GM19438 (cell line): ENCODE results near the gene UBE2R2.
"Not testable (repeated sequence)": the region's sequence is repeated elsewhere in the genome, so short reads cannot be mapped to it uniquely, and the experiment has no call there.

Experiments used
- ATAC-seq: cut with Tn5 transposase; IDR thresholded peaks from one replicate; pipeline ENCODE4 v1.9.1; 2021; ENCODE audit warnings: low read depth; ENCODE audit not compliant: unreplicated experiment

Gene UBE2R2

GRCh38 chr9:33816327-33817252 lies at the start of gene UBE2R2:
UBE2R2 (plus strand) TSS chr9:33817160; CDS start chr9:33817758, 598 bp downstream.
- ATAC-seq: peak; percentile 57

- not testable (repeated sequence) for ATAC-seq
Measured at GRCh38 chr9:33770156-33770880, 46.6 kb upstream of the UBE2R2 start.

GRCh38 chr9:33773135-33773534 lies 43.8 kb upstream of the UBE2R2 start:
- ATAC-seq: not testable (repeated sequence)

- not testable (repeated sequence) for ATAC-seq
Measured at GRCh38 chr9:33774074-33774659, 42.8 kb upstream of the UBE2R2 start.

- no peak for ATAC-seq
Measured at GRCh38 chr9:33776578-33776977, 40.4 kb upstream of the UBE2R2 start.

GRCh38 chr9:33778700-33779351 lies 38.1 kb upstream of the UBE2R2 start:
- peak; percentile 66 for ATAC-seq

GRCh38 chr9:33780276-33780675 lies 36.7 kb upstream of the UBE2R2 start:
- no peak for ATAC-seq

- ATAC-seq: no peak
Measured at GRCh38 chr9:33781736-33782135, 35.2 kb upstream of the UBE2R2 start.

- ATAC-seq: no peak
Measured at GRCh38 chr9:33782395-33783152, 34.4 kb upstream of the UBE2R2 start.

GRCh38 chr9:33785914-33786313 lies 31.0 kb upstream of the UBE2R2 start:
- no peak for ATAC-seq

- no peak for ATAC-seq
Measured at GRCh38 chr9:33786681-33787080, 30.3 kb upstream of the UBE2R2 start.

GRCh38 chr9:33787839-33788238 lies 29.1 kb upstream of the UBE2R2 start:
- no peak for ATAC-seq

- not testable (repeated sequence) for ATAC-seq
Measured at GRCh38 chr9:33789429-33789828, 27.5 kb upstream of the UBE2R2 start.

- no peak for ATAC-seq
Measured at GRCh38 chr9:33791117-33791516, 25.8 kb upstream of the UBE2R2 start.

- not testable (repeated sequence) for ATAC-seq
Measured at GRCh38 chr9:33793496-33793895, 23.5 kb upstream of the UBE2R2 start.

- no peak for ATAC-seq
Measured at GRCh38 chr9:33794560-33794959, 22.4 kb upstream of the UBE2R2 start.

GRCh38 chr9:33795281-33795680 lies 21.7 kb upstream of the UBE2R2 start, which contains the start of gene PRSS3:
PRSS3 (plus strand) TSS chr9:33795561; CDS start chr9:33795574, 13 bp downstream.
- ATAC-seq: no peak

GRCh38 chr9:33795819-33796218 lies 21.1 kb upstream of the UBE2R2 start:
- no peak for ATAC-seq

GRCh38 chr9:33796679-33797078 lies 20.3 kb upstream of the UBE2R2 start:
- not testable (repeated sequence) for ATAC-seq

- ATAC-seq: no peak
Measured at GRCh38 chr9:33797837-33798236, 19.1 kb upstream of the UBE2R2 start.
